Measurements from ENCODE around the gene MYO1A. TPM values are rescaled to one million over a fixed set of nuclear protein-coding genes. Genes with fewer than 3 reads are reported as not detected.

The MYO1A gene
- total and polyA plus RNA-seq, 4 donors, result 0.03 to 0.28 (median 0.08) TPM; not detected in 1

- 82% methylated on average over 2 of the region's 2 CpGs for WGBS
- TF ChIP-seq YY1 (IDR thresholded peaks at IDR 0.05), result no peak
- no peak for TF ChIP-seq TAF1 (conservative IDR thresholded peaks at IDR 0.05)
- TF ChIP-seq EGR1 (IDR thresholded peaks at IDR 0.05; ENCODE audit: low read depth in 2 of 2), result no peak
- TF ChIP-seq RAD21 (IDR thresholded peaks at IDR 0.05), result no peak
- TF ChIP-seq GABPA (IDR thresholded peaks at IDR 0.05 in 1 of 2, conservative IDR thresholded peaks at IDR 0.05 in 1 of 2), result no peak
- TF ChIP-seq JUND (IDR thresholded peaks at IDR 0.05), result no peak
- no peak for TF ChIP-seq REST (IDR thresholded peaks at IDR 0.05)
- no peak for TF ChIP-seq FOXA2 (IDR thresholded peaks at IDR 0.05)
- TF ChIP-seq NR2F2 (IDR thresholded peaks at IDR 0.05), result no peak
- no peak for TF ChIP-seq MAX (IDR thresholded peaks at IDR 0.05)
- TF ChIP-seq CTCF (IDR thresholded peaks at IDR 0.05; ENCODE audit: low read depth, low read length, missing input control), result no peak
- no peak for TF ChIP-seq ATF3 (IDR thresholded peaks at IDR 0.05)
- TF ChIP-seq ZBTB33 (IDR thresholded peaks at IDR 0.05), result no peak
- no peak overlapping the region for H3K4me3 ChIP-seq (ENCODE audit: low read depth in 1 of 3, low read length in 3 of 3)
- no peaks in the 10 kb centered on the region for H3K27me3 ChIP-seq (ENCODE audit: control insufficient read depth in 4 of 4, insufficient read depth in 4 of 4, low read length in 3 of 4)
- H3K36me3 ChIP-seq (ENCODE audit: control insufficient read depth in 4 of 4, insufficient read depth in 3 of 4, low read depth in 1 of 4, low read length in 3 of 4), result peaks cover 0 to 2% (median 2%) of the 10 kb centered on the region in 4 donors
- H3K4me1 ChIP-seq (ENCODE audit: control insufficient read depth in 4 of 4, insufficient read depth in 4 of 4, low read length in 3 of 4), result peaks cover 0 to 5% (median 4%) of the 10 kb centered on the region in 4 donors
- no peak overlapping the region for H3K27ac ChIP-seq (ENCODE audit: low read depth in 1 of 2, low read length in 2 of 2)
- H3K9me3 ChIP-seq (ENCODE audit: control insufficient read depth in 4 of 4, low read length in 3 of 4), result no peaks in the 10 kb centered on the region
- H3K9ac ChIP-seq (ENCODE audit: low read depth in 1 of 2, low read length in 2 of 2), result no peak overlapping the region
- DNase-seq (ENCODE audit: low spot score), result no peak
Observed at GRCh38 chr12:57066245-57066644, 16.3 kb upstream of the MYO1A start.

GRCh38 chr12:57063991-57064685, 14.2 kb upstream of the MYO1A start:
- H3K27me3 ChIP-seq (ENCODE audit: control insufficient read depth in 4 of 4, insufficient read depth in 4 of 4, low read length in 3 of 4), result no peaks in the 10 kb centered on the region
- no peak for DNase-seq (ENCODE audit: low spot score)
- H3K27ac ChIP-seq (ENCODE audit: low read depth in 1 of 2, low read length in 2 of 2), result peak overlapping the region in 1 of 2 donors; percentile 3
- 78% methylated on average over 5 of the region's 5 CpGs for WGBS
- peaks cover 0 to 5% (median 0%) of the 10 kb centered on the region in 4 donors for H3K36me3 ChIP-seq (ENCODE audit: control insufficient read depth in 4 of 4, insufficient read depth in 3 of 4, low read depth in 1 of 4, low read length in 3 of 4)
- H3K4me3 ChIP-seq (ENCODE audit: low read depth in 1 of 3, low read length in 3 of 3), result no peak overlapping the region
- peaks cover 0 to 2% (median 0%) of the 10 kb centered on the region in 4 donors for H3K4me1 ChIP-seq (ENCODE audit: control insufficient read depth in 4 of 4, insufficient read depth in 4 of 4, low read length in 3 of 4)
- H3K9me3 ChIP-seq (ENCODE audit: control insufficient read depth in 4 of 4, low read length in 3 of 4), result no peaks in the 10 kb centered on the region
- TF ChIP-seq HNF4G (IDR thresholded peaks at IDR 0.05) (no peak), MAX (IDR thresholded peaks at IDR 0.05) (no peak), GABPA (IDR thresholded peaks at IDR 0.05 in 1 of 2, conservative IDR thresholded peaks at IDR 0.05 in 1 of 2) (no peak), REST (IDR thresholded peaks at IDR 0.05) (no peak), HNF4A (conservative IDR thresholded peaks at IDR 0.05) (no peak), SP1 (IDR thresholded peaks at IDR 0.05) (no peak), JUND (IDR thresholded peaks at IDR 0.05) (no peak), RXRA (IDR thresholded peaks at IDR 0.05) (no peak), TAF1 (conservative IDR thresholded peaks at IDR 0.05) (no peak), EGR1 (IDR thresholded peaks at IDR 0.05; ENCODE audit: low read depth in 2 of 2) (no peak), FOXA1 (IDR thresholded peaks at IDR 0.05) (no peak)
- no peak overlapping the region for H3K9ac ChIP-seq (ENCODE audit: low read depth in 1 of 2, low read length in 2 of 2)
